Karpas-422 (cell line): ENCODE measurements around the gene SLC5A1. TPM values are rescaled to one million over a fixed set of nuclear protein-coding genes. Genes with fewer than 3 reads are reported as not detected.

ENCODE experiments used
- DNase-seq: peaks from one replicate; pipeline ENCODE4 v3.0.0-alpha.2; 2015
- H2AFZ ChIP-seq: fragments of 200-600 bp; sonication (generic); 2 replicates; pipeline ENCODE4 v1.6.1; 2014; ENCODE audit warnings: antibody characterized with exemption, low read length, mixed read lengths
- H3K27ac ChIP-seq: fragments of 200-600 bp; sonication (generic); 2 replicates; pipeline ENCODE4 v1.5.1; 2014; ENCODE audit warnings: mild to moderate bottlenecking, low read length, moderate library complexity
- H3K27me3 ChIP-seq: fragments of 200-600 bp; sonication (generic); 2 replicates; pipeline ENCODE4 v1.6.1; 2014; ENCODE audit warnings: low read length, mixed read lengths
- H3K36me3 ChIP-seq: fragments of 200-600 bp; sonication (generic); 2 replicates; pipeline ENCODE4 v1.6.1; 2014; ENCODE audit warnings: low read length, mixed read lengths; ENCODE audit not compliant: insufficient read depth
- H3K4me1 ChIP-seq: fragments of 200-600 bp; sonication (generic); 2 replicates; pipeline ENCODE4 v1.6.1; 2014; ENCODE audit warnings: mild to moderate bottlenecking, low read length, mixed read lengths
- H3K4me2 ChIP-seq: fragments of 200-600 bp; sonication (generic); 2 replicates; pipeline ENCODE4 v1.6.1; 2014; ENCODE audit warnings: low read length, low read depth, mild to moderate bottlenecking; ENCODE audit not compliant: poor library complexity, severe bottlenecking
- H3K4me3 ChIP-seq: fragments of 200-600 bp; sonication (generic); 2 replicates; pipeline ENCODE4 v1.5.1; 2014; ENCODE audit warnings: mild to moderate bottlenecking, antibody characterized with exemption, low read length, mixed read lengths
- H3K79me2 ChIP-seq: fragments of 200-600 bp; sonication (generic); 2 replicates; pipeline ENCODE4 v1.6.1; 2014; ENCODE audit warnings: mild to moderate bottlenecking, low read length, mixed read lengths
- H3K9ac ChIP-seq: fragments of 200-600 bp; sonication (generic); 2 replicates; pipeline ENCODE4 v1.6.0; 2014; ENCODE audit warnings: low read length
- H3K9me2 ChIP-seq: fragments of 200-600 bp; sonication (generic), shearing (Covaris generic); replicated peaks from 2 replicates; pipeline ENCODE4 v1.6.0; 2014; ENCODE audit warnings: mild to moderate bottlenecking, low read length, moderate library complexity; ENCODE audit not compliant: insufficient read depth
- H3K9me3 ChIP-seq: fragments of 300-700, 200-600 bp; sonication (generic); 2 replicates; pipeline ENCODE4 v1.6.1; 2014; ENCODE audit warnings: low read length, mixed read lengths
- H4K20me1 ChIP-seq: fragments of 200-600 bp; sonication (generic); 2 replicates; pipeline ENCODE4 v1.6.1; 2014; ENCODE audit warnings: mild to moderate bottlenecking, antibody characterized with exemption, low read length, low read depth; ENCODE audit not compliant: insufficient read depth
- total RNA-seq: library from RNA; depleted of rRNA; stranded (reverse); fragments of >200 nt; shearing (Covaris generic); gene quantifications from 2 replicates; pipeline ENCODE4 v1.2.3, GENCODE V29; 2014; ENCODE audit warnings: low replicate concordance

SLC5A1 gene
- total RNA-seq, 1 experiment from 2014 or later, result not detected

GRCh38 chr22:32018056-32018455, 25.0 kb upstream of the SLC5A1 start:
- no peak overlapping the region for H3K27ac ChIP-seq
- no peaks in the 10 kb centered on the region; the same call in 1 of the 2 replicates for H3K27me3 ChIP-seq
- no peak overlapping the region for H3K9ac ChIP-seq
- no peak overlapping the region for H2AFZ ChIP-seq
- H3K9me2 ChIP-seq, result no peaks in the 10 kb centered on the region
- no peak overlapping the region for H3K4me2 ChIP-seq
- H3K36me3 ChIP-seq, result peaks cover 4% of the 10 kb centered on the region; the same call in 1 of the 2 replicates
- peak; percentile 16 for DNase-seq
- H4K20me1 ChIP-seq, result no peaks in the 10 kb centered on the region
- no peak overlapping the region for H3K4me3 ChIP-seq
- H3K4me1 ChIP-seq, result no peaks in the 10 kb centered on the region
- H3K79me2 ChIP-seq, result no peaks in the 10 kb centered on the region
- H3K9me3 ChIP-seq, result peaks cover 4% of the 10 kb centered on the region; the same call in 1 of the 2 replicates

- Histone ChIP-seq H3K27ac (no peak overlapping the region), H3K4me2 (no peak overlapping the region), H3K27me3 (no peaks in the 10 kb centered on the region; the same call in 1 of the 2 replicates), H4K20me1 (no peaks in the 10 kb centered on the region), H3K4me1 (no peaks in the 10 kb centered on the region), H3K79me2 (no peaks in the 10 kb centered on the region), H2AFZ (no peak overlapping the region), H3K9me3 (no peaks in the 10 kb centered on the region), H3K4me3 (no peak overlapping the region), H3K9ac (no peak overlapping the region), H3K9me2 (no peaks in the 10 kb centered on the region), H3K36me3 (no peaks in the 10 kb centered on the region)
- no peak for DNase-seq
Measured at GRCh38 chr22:32020117-32020516, 22.9 kb upstream of the SLC5A1 start.

- no peaks in the 10 kb centered on the region for H3K36me3 ChIP-seq
- H3K27me3 ChIP-seq, result no peaks in the 10 kb centered on the region; the same call in 1 of the 2 replicates
- no peaks in the 10 kb centered on the region for H3K9me3 ChIP-seq
- no peaks in the 10 kb centered on the region for H4K20me1 ChIP-seq
- no peak overlapping the region for H2AFZ ChIP-seq
- H3K4me2 ChIP-seq, result no peak overlapping the region
- no peak for DNase-seq
- H3K4me1 ChIP-seq, result no peaks in the 10 kb centered on the region
- H3K27ac ChIP-seq, result no peak overlapping the region
- no peak overlapping the region for H3K9ac ChIP-seq
- H3K9me2 ChIP-seq, result no peaks in the 10 kb centered on the region
- no peaks in the 10 kb centered on the region for H3K79me2 ChIP-seq
- no peak overlapping the region for H3K4me3 ChIP-seq
Measured at GRCh38 chr22:32021716-32022115, 21.3 kb upstream of the SLC5A1 start.

- H3K4me2 ChIP-seq, result no peak overlapping the region
Measured at GRCh38 chr22:32023251-32023827, 19.7 kb upstream of the SLC5A1 start.

GRCh38 chr22:32024796-32025195, 18.3 kb upstream of the SLC5A1 start:
- H4K20me1 ChIP-seq, result no peaks in the 10 kb centered on the region
- H3K4me3 ChIP-seq, result no peak overlapping the region
- no peak for DNase-seq
- H3K4me2 ChIP-seq, result no peak overlapping the region
- no peaks in the 10 kb centered on the region for H3K9me2 ChIP-seq
- no peaks in the 10 kb centered on the region for H3K36me3 ChIP-seq
- no peak overlapping the region for H3K27ac ChIP-seq
- H3K9me3 ChIP-seq, result no peaks in the 10 kb centered on the region
- H2AFZ ChIP-seq, result no peak overlapping the region
- no peaks in the 10 kb centered on the region for H3K79me2 ChIP-seq
- no peak overlapping the region for H3K9ac ChIP-seq
- H3K27me3 ChIP-seq, result no peaks in the 10 kb centered on the region; the same call in 1 of the 2 replicates
- H3K4me1 ChIP-seq, result no peaks in the 10 kb centered on the region

More at GRCh38 chr22:32023251-32023827, 19.7 kb upstream of the SLC5A1 start:
- DNase-seq, result no peak
- Histone ChIP-seq H4K20me1 (no peaks in the 10 kb centered on the region), H3K4me3 (no peak overlapping the region), H3K36me3 (no peaks in the 10 kb centered on the region), H3K9ac (no peak overlapping the region), H3K9me3 (no peaks in the 10 kb centered on the region), H3K9me2 (no peaks in the 10 kb centered on the region), H2AFZ (no peak overlapping the region), H3K4me1 (no peaks in the 10 kb centered on the region), H3K79me2 (no peaks in the 10 kb centered on the region), H3K27me3 (no peaks in the 10 kb centered on the region; the same call in 1 of the 2 replicates), H3K27ac (no peak overlapping the region)

GRCh38 chr22:32030518-32031247, 12.4 kb upstream of the SLC5A1 start:
- Histone ChIP-seq H3K9me3 (no peaks in the 10 kb centered on the region), H3K36me3 (no peaks in the 10 kb centered on the region), H2AFZ (no peak overlapping the region), H4K20me1 (no peaks in the 10 kb centered on the region; the same call in 1 of the 2 replicates), H3K27ac (no peak overlapping the region), H3K9ac (no peak overlapping the region), H3K27me3 (no peaks in the 10 kb centered on the region), H3K9me2 (no peaks in the 10 kb centered on the region), H3K4me2 (no peak overlapping the region), H3K4me3 (no peak overlapping the region), H3K79me2 (no peaks in the 10 kb centered on the region), H3K4me1 (no peaks in the 10 kb centered on the region)
- DNase-seq, result no peak

- Histone ChIP-seq H3K36me3 (no peaks in the 10 kb centered on the region), H2AFZ (no peak overlapping the region), H4K20me1 (no peaks in the 10 kb centered on the region; the same call in 1 of the 2 replicates), H3K4me2 (no peak overlapping the region), H3K4me3 (no peak overlapping the region), H3K9me2 (no peaks in the 10 kb centered on the region), H3K79me2 (no peaks in the 10 kb centered on the region), H3K9me3 (no peaks in the 10 kb centered on the region), H3K27me3 (no peaks in the 10 kb centered on the region), H3K27ac (no peak overlapping the region), H3K9ac (no peak overlapping the region), H3K4me1 (no peaks in the 10 kb centered on the region)
- DNase-seq, result no peak
Measured at GRCh38 chr22:32031466-32031865, 11.6 kb upstream of the SLC5A1 start.

- Histone ChIP-seq H3K36me3 (no peaks in the 10 kb centered on the region), H3K4me2 (no peak overlapping the region), H3K79me2 (no peaks in the 10 kb centered on the region), H3K4me3 (no peak overlapping the region), H4K20me1 (no peaks in the 10 kb centered on the region; the same call in 1 of the 2 replicates), H3K9me2 (no peaks in the 10 kb centered on the region), H3K27me3 (no peaks in the 10 kb centered on the region), H3K4me1 (no peaks in the 10 kb centered on the region), H3K27ac (no peak overlapping the region), H3K9me3 (no peaks in the 10 kb centered on the region), H3K9ac (no peak overlapping the region), H2AFZ (no peak overlapping the region)
- DNase-seq, result no peak
Measured at GRCh38 chr22:32034275-32034674, 8.8 kb upstream of the SLC5A1 start.
